Transverse colon (tissue), 4 donors: ENCODE measurements around the gene TAB3. TPM values are rescaled to one million over a fixed set of nuclear protein-coding genes. Genes with fewer than 3 reads are reported as not detected.

Experiments
- DNase-seq: peaks from one replicate; pipeline ENCODE4 v3.0.0-alpha.2; 2019
- H3K27ac ChIP-seq, 4 donors: fragments of 200-600 bp; sonication (generic); 2 replicates each; pipeline ENCODE4 v1.5.1; 2016 to 2018; ENCODE audit warnings: inconsistent platforms in 4 of 4
- H3K27me3 ChIP-seq: fragments of 200-600 bp; sonication (generic); 2 replicates; pipeline ENCODE4 v1.5.1; 2017; ENCODE audit warnings: inconsistent platforms
- H3K36me3 ChIP-seq, 4 donors: fragments of 200-600 bp; sonication (generic); 2 replicates each; pipeline ENCODE4 v1.5.1; 2017 to 2019; ENCODE audit warnings: inconsistent platforms in 4 of 4
- H3K4me1 ChIP-seq, 4 donors: fragments of 200-600 bp; sonication (generic); 2 replicates each; pipeline ENCODE4 v1.5.1; 2017 to 2020; ENCODE audit warnings: inconsistent platforms in 4 of 4
- H3K4me3 ChIP-seq, 4 donors: fragments of 200-600 bp; sonication (generic); 1 replicate in 1 of 4; 2 replicates in 3 of 4; pipeline versions ENCODE4 v1.5.1 to v1.6.1; 2017 to 2019; ENCODE audit warnings: inconsistent platforms in 4 of 4
- H3K9me3 ChIP-seq, 2 donors: fragments of 200-600 bp; sonication (generic); 2 replicates each; pipeline ENCODE4 v1.5.1; 2017 to 2019; ENCODE audit warnings: inconsistent platforms in 2 of 2
- CTCF ChIP-seq, 5 experiments: fragments of 200-600 bp in 3 of 5; fragments of 450-650 bp in 2 of 5; sonication (generic) in 3 of 5; IDR thresholded peaks; 1 replicate in 2 of 5; 2 replicates in 3 of 5; pipeline ENCODE4 v1.5.1; 2016 to 2017; ENCODE audit warnings: antibody characterized with exemption in 5 of 5, inconsistent platforms in 3 of 5, mild to moderate bottlenecking in 2 of 5, moderate library complexity in 1 of 5
- EP300 ChIP-seq: sonication (generic); formaldehyde crosslinking; IDR thresholded peaks from one replicate; pipeline ENCODE4 v1.6.1; 2017; ENCODE audit warnings: antibody characterized with exemption, low read depth
- POLR2A ChIP-seq: fragments of 450-650 bp; IDR thresholded peaks from one replicate; pipeline ENCODE4 v1.6.1; 2016; ENCODE audit warnings: antibody characterized with exemption, mild to moderate bottlenecking, moderate library complexity
- POLR2AphosphoS5 ChIP-seq, 3 donors: sonication (generic); formaldehyde crosslinking; IDR thresholded peaks; one replicate each; pipeline ENCODE4 v1.6.1; 2016; ENCODE audit warnings: antibody characterized with exemption in 3 of 3
- WGBS, 2 donors: methylation state at CpG; one replicate each; pipeline ENCODE4 v1.1.5; 2018; ENCODE audit warnings: low coverage in 1 of 2; 5-methylcytosine and 5-hydroxymethylcytosine counted together
- in situ Hi-C, 4 donors: fragments of 200-750 bp; cut with MboI; loops; one replicate each; pipeline versions ENCODE4 v1.15.0 to v1.15.1; 2017; ENCODE audit warnings: low sequenced_read_pairs in 3 of 4, low pct_ligation_motif_present in 1 of 4, low pct_unique_long_range_greater_than_20kb in 1 of 4
- intact Hi-C: fragments of 100-400 bp; cut with DNase I; formaldehyde crosslinking; loops from one replicate; pipeline ENCODE4 v1.15.1; 2023; ENCODE audit warnings: low total_unique reads
- total RNA-seq, 4 donors: library from RNA; depleted of rRNA; stranded (reverse); fragments of >200 nt; gene quantifications; one replicate each; pipeline ENCODE4 v1.1.0, GENCODE V29; 2016

TAB3 gene
- total RNA-seq, 4 donors from 2014 or later: 10.3 to 34.0 (median 30.6) TPM

GRCh38 chrX:30833896-30834295 is 55.2 kb downstream of the TAB3 start:
- whole genome bisulfite sequencing, 2 donors: 91 to 94% methylated on average over 3 to 4 of the region's 4 CpGs
- intact Hi-C loops: no loop called here
- no peak for DNase-seq
- in situ Hi-C loops: no loop called here
- no peaks in the 10 kb centered on the region for H3K9me3 ChIP-seq
- H3K4me1 ChIP-seq: no peaks in the 10 kb centered on the region
- H3K36me3 ChIP-seq: no peaks in the 10 kb centered on the region
- TF ChIP-seq POLR2AphosphoS5 (IDR thresholded peaks at IDR 0.05) (no peak), CTCF (IDR thresholded peaks at IDR 0.05) (no peak), POLR2A (no peak), EP300 (no peak)
- H3K4me3 ChIP-seq: no peak overlapping the region
- no peak overlapping the region for H3K27ac ChIP-seq
- no peaks in the 10 kb centered on the region for H3K27me3 ChIP-seq

GRCh38 chrX:30831082-30831481 is 58.0 kb downstream of the TAB3 start:
- Histone ChIP-seq H3K4me1 (no peaks in the 10 kb centered on the region), H3K36me3 (no peaks in the 10 kb centered on the region), H3K27me3 (no peaks in the 10 kb centered on the region), H3K27ac (no peak overlapping the region), H3K9me3 (no peaks in the 10 kb centered on the region), H3K4me3 (no peak overlapping the region)
- WGBS, 2 donors: 68% methylated on average over 10 of the region's 10 CpGs; no CpG with 5 or more reads in 1 of the 2 donors
- DNase-seq: no peak
- TF ChIP-seq POLR2AphosphoS5 (IDR thresholded peaks at IDR 0.05): no peak
- TF ChIP-seq EP300: no peak
- no peak for TF ChIP-seq POLR2A
- TF ChIP-seq CTCF (IDR thresholded peaks at IDR 0.05): no peak
- intact Hi-C loops: no loop called here
- in situ Hi-C loops: no loop called here

GRCh38 chrX:30830326-30830943 is 58.6 kb downstream of the TAB3 start:
- Histone ChIP-seq H3K27me3 (no peaks in the 10 kb centered on the region), H3K27ac (no peak overlapping the region), H3K4me1 (no peaks in the 10 kb centered on the region), H3K9me3 (no peaks in the 10 kb centered on the region), H3K4me3 (no peak overlapping the region), H3K36me3 (no peaks in the 10 kb centered on the region)
- intact Hi-C loops (no loop called here), in situ Hi-C loops (no loop called here)
- TF ChIP-seq CTCF (IDR thresholded peaks at IDR 0.05): no peak
- no peak for TF ChIP-seq POLR2A
- no peak for TF ChIP-seq POLR2AphosphoS5 (IDR thresholded peaks at IDR 0.05)
- no peak for TF ChIP-seq EP300
- WGBS, 2 donors: 70 to 87% methylated on average over 2 to 3 of the region's 3 CpGs
- DNase-seq: no peak

GRCh38 chrX:30824275-30824674 is 64.8 kb downstream of the TAB3 start:
- no peaks in the 10 kb centered on the region for H3K27me3 ChIP-seq
- no peak for TF ChIP-seq POLR2AphosphoS5 (IDR thresholded peaks at IDR 0.05)
- no peak for TF ChIP-seq EP300
- in situ Hi-C loops: no loop called here
- H3K27ac ChIP-seq: no peak overlapping the region
- no peaks in the 10 kb centered on the region for H3K36me3 ChIP-seq
- intact Hi-C loops: no loop called here
- no peak overlapping the region for H3K4me3 ChIP-seq
- WGBS, 2 donors: 63% methylated on average over 3 of the region's 3 CpGs; no CpG with 5 or more reads in 1 of the 2 donors
- H3K9me3 ChIP-seq: no peaks in the 10 kb centered on the region
- H3K4me1 ChIP-seq: no peaks in the 10 kb centered on the region
- DNase-seq: no peak

GRCh38 chrX:30822764-30823163 is 66.3 kb downstream of the TAB3 start:
- no peak for TF ChIP-seq CTCF (IDR thresholded peaks at IDR 0.05)
- no peak for DNase-seq

More at GRCh38 chrX:30822764-30823163, 66.3 kb downstream of the TAB3 start:
- H3K27ac ChIP-seq: no peak overlapping the region
- in situ Hi-C loops: no loop called here
- 82% methylated on average over 2 of the region's 2 CpGs; no CpG with 5 or more reads in 1 of the 2 donors for WGBS, 2 donors
- H3K27me3 ChIP-seq: no peaks in the 10 kb centered on the region
- H3K4me1 ChIP-seq: no peaks in the 10 kb centered on the region
- H3K4me3 ChIP-seq: no peak overlapping the region
- no peaks in the 10 kb centered on the region for H3K36me3 ChIP-seq
- no peaks in the 10 kb centered on the region for H3K9me3 ChIP-seq
- intact Hi-C loops: no loop called here
